Astrocyte (in vitro differentiated cells and primary cell): ENCODE data around the gene SELENOS. TPM values are rescaled to one million over a fixed set of nuclear protein-coding genes. Genes with fewer than 3 reads are reported as not detected.

ENCODE experiments used
- DNase-seq: peaks from one replicate; pipeline ENCODE4 v3.0.0-alpha.2; 2010; ENCODE audit warnings: low read depth
- FAIRE-seq: peaks from 2 replicates; lab custom pipeline; 2011; peaks lifted over from hg19 to GRCh38; lab: Jason Lieb, UNC
- H2AFZ ChIP-seq: 2 replicates; pipeline ENCODE4 v1.6.0; 2012; ENCODE audit warnings: low read depth, low read length, inconsistent platforms
- H3K27ac ChIP-seq: 2 replicates; pipeline ENCODE4 v1.5.1; 2011; ENCODE audit warnings: low read depth, low read length, inconsistent platforms
- H3K27me3 ChIP-seq: 2 replicates; pipeline ENCODE4 v1.6.0; 2011; ENCODE audit warnings: low read length, inconsistent platforms; ENCODE audit not compliant: insufficient read depth
- H3K36me3 ChIP-seq: 2 replicates; pipeline ENCODE4 v1.5.1; 2011; ENCODE audit warnings: low read length, inconsistent platforms; ENCODE audit not compliant: insufficient read depth
- H3K4me1 ChIP-seq: 2 replicates; pipeline ENCODE4 v1.5.1; 2011; ENCODE audit warnings: low read length, inconsistent platforms; ENCODE audit not compliant: insufficient read depth
- H3K4me2 ChIP-seq: 2 replicates; pipeline ENCODE4 v1.6.0; 2012; ENCODE audit warnings: low read length, inconsistent platforms
- H3K4me3 ChIP-seq: 2 replicates; pipeline ENCODE4 v1.5.1; 2011; ENCODE audit warnings: low read depth, mild to moderate bottlenecking, low read length, inconsistent platforms; ENCODE audit not compliant: insufficient read depth
- H3K79me2 ChIP-seq: 2 replicates; pipeline ENCODE4 v1.6.0; 2012; ENCODE audit warnings: mild to moderate bottlenecking, low read length, inconsistent platforms; ENCODE audit not compliant: insufficient read depth
- H3K9ac ChIP-seq: 2 replicates; pipeline ENCODE4 v1.6.0; 2012; ENCODE audit warnings: mild to moderate bottlenecking, low read length, inconsistent platforms
- H3K9me3 ChIP-seq: 2 replicates; pipeline ENCODE4 v1.5.1; 2012; ENCODE audit warnings: low read depth, mild to moderate bottlenecking, low read length, inconsistent platforms; ENCODE audit not compliant: insufficient read depth
- H4K20me1 ChIP-seq: 2 replicates; pipeline ENCODE4 v1.6.0; 2012; ENCODE audit warnings: low read length, inconsistent platforms; ENCODE audit not compliant: insufficient read depth
- H3K27ac Mint-ChIP-seq: one replicate; pipeline ENCODE4 v1.8.0; 2021; ENCODE audit warnings: mild to moderate bottlenecking, mixed read lengths; ENCODE audit not compliant: unreplicated experiment
- H3K27me3 Mint-ChIP-seq: one replicate; pipeline ENCODE4 v1.8.0; 2021; ENCODE audit warnings: low read depth, mixed read lengths; ENCODE audit not compliant: unreplicated experiment
- H3K36me3 Mint-ChIP-seq: one replicate; pipeline ENCODE4 v1.8.0; 2021; ENCODE audit warnings: low read depth, mixed read lengths; ENCODE audit not compliant: unreplicated experiment
- H3K4me1 Mint-ChIP-seq: one replicate; pipeline ENCODE4 v1.8.0; 2021; ENCODE audit warnings: low read depth, mixed read lengths; ENCODE audit not compliant: unreplicated experiment
- H3K4me3 Mint-ChIP-seq: one replicate; pipeline ENCODE4 v1.8.0; 2021; ENCODE audit warnings: mild to moderate bottlenecking, moderate library complexity, mixed read lengths; ENCODE audit not compliant: unreplicated experiment
- H3K9me3 Mint-ChIP-seq: one replicate; pipeline ENCODE4 v1.8.0; 2021; ENCODE audit warnings: mild to moderate bottlenecking, mixed read lengths; ENCODE audit not compliant: unreplicated experiment
- EZH2 ChIP-seq: IDR thresholded peaks from 2 replicates; pipeline ENCODE4 v1.6.1; 2012; ENCODE audit warnings: mild to moderate bottlenecking, low read length, inconsistent platforms; ENCODE audit not compliant: insufficient read depth
- total RNA-seq: library from RNA; stranded (reverse); gene quantifications from 2 replicates; pipeline ENCODE4 v1.2.1, GENCODE V29; 2021
- TF ChIP-seq, protein P1 (sequence below): IDR thresholded peaks from 2 replicates; pipeline ENCODE4 v1.5.1; 2011; ENCODE audit warnings: low read depth, mild to moderate bottlenecking, inconsistent platforms, low read length, moderate library complexity; ENCODE audit not compliant: insufficient read depth

The SELENOS gene
- total RNA-seq, 1 donor from 2014 or later = 71.2 TPM

DNA sequence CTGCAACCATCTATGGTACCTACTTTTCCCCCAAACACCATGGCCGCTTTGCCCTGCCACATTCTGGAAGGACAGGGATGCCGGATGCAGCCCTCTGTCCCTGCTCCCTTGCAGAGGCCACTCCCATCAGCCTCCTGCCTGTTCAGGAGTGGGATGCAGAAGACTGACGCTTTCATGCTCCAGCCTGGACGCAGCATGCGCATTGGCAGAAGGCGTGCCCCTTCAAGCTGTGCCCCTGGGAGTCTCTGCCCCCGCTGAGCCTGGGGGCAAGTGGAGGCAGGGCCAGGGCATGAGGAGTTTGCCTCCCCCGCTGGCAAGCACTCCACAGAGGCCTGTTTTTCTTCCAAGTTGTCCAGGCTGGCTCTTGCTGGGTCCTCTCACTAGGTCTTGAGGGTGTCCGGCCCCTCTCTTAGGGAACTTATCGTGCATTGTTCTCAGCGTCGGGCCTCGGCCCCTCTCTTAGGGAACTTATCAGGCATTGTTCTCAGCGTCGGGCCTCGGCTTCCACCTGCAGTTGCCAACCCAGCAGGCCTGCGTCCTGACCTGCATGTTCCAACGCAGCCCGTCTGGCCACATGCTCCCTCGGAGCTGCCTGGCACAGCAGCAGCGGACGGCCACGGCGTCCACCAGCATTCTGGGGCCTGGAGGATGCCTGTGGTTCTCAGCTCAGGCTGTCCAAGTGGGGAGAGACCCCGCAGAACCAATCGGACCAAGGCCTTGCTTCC lies 32.3 kb upstream of the SELENOS start:
- Histone ChIP-seq H4K20me1 (no peaks in the 10 kb centered on the region), H3K4me1 (no peaks in the 10 kb centered on the region), H3K79me2 (no peaks in the 10 kb centered on the region), H3K36me3 (no peaks in the 10 kb centered on the region), H2AFZ (no peak overlapping the region), H3K9ac (no peak overlapping the region), H3K9me3 (no peaks in the 10 kb centered on the region), H3K4me2 (no peak overlapping the region), H3K27me3 (no peaks in the 10 kb centered on the region), H3K4me3 (no peak overlapping the region), H3K27ac (no peak overlapping the region)
- Mint-ChIP-seq H3K27me3 (peaks cover 19% of the 10 kb centered on the region), H3K9me3 (no peaks in the 10 kb centered on the region), H3K27ac (no peak overlapping the region), H3K4me3 (no peak overlapping the region), H3K36me3 (no peaks in the 10 kb centered on the region), H3K4me1 (no peaks in the 10 kb centered on the region)
- FAIRE-seq (no peak), DNase-seq (no peak)
- TF ChIP-seq EZH2 = no peak
- TF ChIP-seq, protein P1, sequence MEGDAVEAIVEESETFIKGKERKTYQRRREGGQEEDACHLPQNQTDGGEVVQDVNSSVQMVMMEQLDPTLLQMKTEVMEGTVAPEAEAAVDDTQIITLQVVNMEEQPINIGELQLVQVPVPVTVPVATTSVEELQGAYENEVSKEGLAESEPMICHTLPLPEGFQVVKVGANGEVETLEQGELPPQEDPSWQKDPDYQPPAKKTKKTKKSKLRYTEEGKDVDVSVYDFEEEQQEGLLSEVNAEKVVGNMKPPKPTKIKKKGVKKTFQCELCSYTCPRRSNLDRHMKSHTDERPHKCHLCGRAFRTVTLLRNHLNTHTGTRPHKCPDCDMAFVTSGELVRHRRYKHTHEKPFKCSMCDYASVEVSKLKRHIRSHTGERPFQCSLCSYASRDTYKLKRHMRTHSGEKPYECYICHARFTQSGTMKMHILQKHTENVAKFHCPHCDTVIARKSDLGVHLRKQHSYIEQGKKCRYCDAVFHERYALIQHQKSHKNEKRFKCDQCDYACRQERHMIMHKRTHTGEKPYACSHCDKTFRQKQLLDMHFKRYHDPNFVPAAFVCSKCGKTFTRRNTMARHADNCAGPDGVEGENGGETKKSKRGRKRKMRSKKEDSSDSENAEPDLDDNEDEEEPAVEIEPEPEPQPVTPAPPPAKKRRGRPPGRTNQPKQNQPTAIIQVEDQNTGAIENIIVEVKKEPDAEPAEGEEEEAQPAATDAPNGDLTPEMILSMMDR = no peak

DNA sequence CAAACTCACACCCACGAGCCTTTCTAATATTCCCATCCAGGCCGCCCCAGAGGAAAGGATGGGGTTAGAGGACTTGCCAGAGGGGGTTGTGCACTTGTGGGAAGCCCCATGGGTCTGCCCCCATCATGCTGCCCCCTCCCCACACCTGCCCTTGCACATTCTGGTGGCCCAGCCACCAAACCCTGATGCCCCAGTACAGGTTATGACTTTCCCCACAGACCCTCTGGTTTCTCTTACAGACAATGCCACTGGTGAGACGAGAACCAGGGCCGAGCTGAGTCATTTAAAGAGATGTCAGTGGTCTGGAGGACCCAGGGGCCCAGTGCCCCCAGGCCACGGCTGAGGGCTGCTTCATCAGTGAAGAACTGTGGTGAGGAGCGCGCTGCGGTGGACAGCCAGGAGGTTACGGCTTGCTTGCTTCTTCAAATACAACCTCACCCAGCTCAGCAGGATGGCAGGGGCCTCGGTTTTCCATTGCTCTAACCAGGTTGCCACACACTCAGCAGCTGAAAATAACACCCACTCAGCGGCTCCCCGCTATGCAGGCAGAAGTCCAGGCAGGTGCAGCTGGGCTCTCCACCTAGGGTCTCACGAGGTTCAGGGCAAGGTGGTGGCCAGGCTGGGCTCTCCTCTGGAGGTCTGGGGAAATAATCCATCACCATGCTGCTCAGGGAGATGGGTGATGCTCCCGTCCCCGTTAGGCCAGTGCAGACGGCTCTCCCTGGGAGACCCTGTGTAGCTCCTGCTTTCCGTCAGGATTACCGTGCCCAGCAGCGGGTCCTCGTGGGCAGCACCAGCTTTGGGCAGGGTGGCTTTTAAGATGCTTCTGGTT lies 31.5 kb upstream of the SELENOS start:
- Mint-ChIP-seq H3K4me3 (no peak overlapping the region), H3K36me3 (no peaks in the 10 kb centered on the region), H3K27me3 (peaks cover 20% of the 10 kb centered on the region), H3K4me1 (no peaks in the 10 kb centered on the region), H3K27ac (no peak overlapping the region), H3K9me3 (no peaks in the 10 kb centered on the region)
- Histone ChIP-seq H4K20me1 (no peaks in the 10 kb centered on the region), H3K4me1 (no peaks in the 10 kb centered on the region), H3K27me3 (no peaks in the 10 kb centered on the region), H3K9me3 (no peaks in the 10 kb centered on the region), H3K79me2 (no peaks in the 10 kb centered on the region), H3K36me3 (no peaks in the 10 kb centered on the region), H3K4me2 (no peak overlapping the region), H2AFZ (no peak overlapping the region), H3K4me3 (no peak overlapping the region), H3K27ac (no peak overlapping the region), H3K9ac (no peak overlapping the region)
- DNase-seq (no peak), FAIRE-seq (no peak)
- no peak for TF ChIP-seq EZH2
- TF ChIP-seq, protein P1 = no peak
